ENCODE results near the gene IL10. TPM values are rescaled to one million over a fixed set of nuclear protein-coding genes. Genes with fewer than 3 reads are reported as not detected.

The IL10 gene
- total RNA-seq, 2 experiments from 2014 or later: not detected

GRCh38 chr1:206727981-206728696 is 44.2 kb downstream of the IL10 start:
- H3K27ac ChIP-seq (ENCODE audit: low read depth, low read length, poor library complexity, severe bottlenecking): no peak overlapping the region
- no peaks in the 10 kb centered on the region for H3K79me2 ChIP-seq (ENCODE audit: insufficient read depth, low read depth, low read length)
- no peak overlapping the region for H2AFZ ChIP-seq (ENCODE audit: low read length)
- H3K9me3 ChIP-seq (ENCODE audit: low read length): no peaks in the 10 kb centered on the region
- ChIA-PET CTCF (ENCODE audit: unreplicated experiment) (no interaction called here), POLR2A (no interaction called here)
- intact Hi-C loops (cut with micrococcal nuclease; ENCODE audit: unreplicated experiment): loop anchor here (2.0 kb wide), 2 partner anchors 63 to 93 kb away; partner anchors contain the start of gene DYRK3
- BruUV-seq (replicated peaks): no TSS peak
- no peaks in the 10 kb centered on the region for H3K36me3 ChIP-seq (ENCODE audit: insufficient read depth, low read length)
- no peak overlapping the region for H3K4me3 ChIP-seq (ENCODE audit: low read depth, low read length, poor library complexity, severe bottlenecking)
- H3K4me1 ChIP-seq (ENCODE audit: insufficient read depth, low read length, poor library complexity, severe bottlenecking): peaks cover 13% of the 10 kb centered on the region
- H3K9me2 ChIP-seq (ENCODE audit: insufficient read depth, low read length): no peaks in the 10 kb centered on the region
- peaks cover 4% of the 10 kb centered on the region; the same call in 1 of the 2 replicates for H4K20me1 ChIP-seq (ENCODE audit: insufficient read depth, low read length)
- no peak overlapping the region for H3K4me2 ChIP-seq (ENCODE audit: low read length)
- no peak for DNase-seq (ENCODE audit: low spot score)
- no peak for TF ChIP-seq EZH2phosphoT487 (IDR thresholded peaks at IDR 0.05; ENCODE audit: borderline replicate concordance, low read depth, low read length)
- TF ChIP-seq CTCF (conservative IDR thresholded peaks at IDR 0.05; ENCODE audit: low read length): no peak

- no TSS peak for BruUV-seq (replicated peaks)
- Histone ChIP-seq H3K9me3 (ENCODE audit: low read length) (no peaks in the 10 kb centered on the region), H3K36me3 (ENCODE audit: insufficient read depth, low read length) (no peaks in the 10 kb centered on the region), H3K4me3 (ENCODE audit: low read depth, low read length, poor library complexity, severe bottlenecking) (no peak overlapping the region), H3K4me1 (ENCODE audit: insufficient read depth, low read length, poor library complexity, severe bottlenecking) (peaks cover 13% of the 10 kb centered on the region), H3K27ac (ENCODE audit: low read depth, low read length, poor library complexity, severe bottlenecking) (no peak overlapping the region), H4K20me1 (ENCODE audit: insufficient read depth, low read length) (peaks cover 4% of the 10 kb centered on the region; the same call in 1 of the 2 replicates), H3K4me2 (ENCODE audit: low read length) (no peak overlapping the region), H3K9me2 (ENCODE audit: insufficient read depth, low read length) (no peaks in the 10 kb centered on the region), H2AFZ (ENCODE audit: low read length) (no peak overlapping the region), H3K79me2 (ENCODE audit: insufficient read depth, low read depth, low read length) (no peaks in the 10 kb centered on the region)
- no peak for TF ChIP-seq EZH2phosphoT487 (IDR thresholded peaks at IDR 0.05; ENCODE audit: borderline replicate concordance, low read depth, low read length)
- TF ChIP-seq CTCF (conservative IDR thresholded peaks at IDR 0.05; ENCODE audit: low read length): peak; percentile 84
- CTCF ChIA-PET (ENCODE audit: unreplicated experiment): interaction anchor here (0.9 to 2.5 kb wide), 3 partner anchors 10 to 187 kb away, joined by 4 to 7 read pairs (median 4); partner anchors contain the start of gene DYRK3
- intact Hi-C loops (cut with micrococcal nuclease; ENCODE audit: unreplicated experiment): no loop called here
- DNase-seq (ENCODE audit: low spot score): peak; percentile 68
- POLR2A ChIA-PET: interaction anchor here (1.0 to 1.1 kb wide), 2 partner anchors 11 to 197 kb away, joined by 3 to 6 read pairs; no protein-coding TSS in a partner anchor
Observed at GRCh38 chr1:206725109-206725963, 47.0 kb downstream of the IL10 start.
